Testis (tissue), 3 donors: ENCODE data around the gene MYCBP. TPM values are rescaled to one million over a fixed set of nuclear protein-coding genes. Genes with fewer than 3 reads are reported as not detected.
"Not testable (repeated sequence)": the region's sequence is repeated elsewhere in the genome, so short reads cannot be mapped to it uniquely, and the experiment has no call there.

ENCODE experiments used
- DNase-seq: peaks from one replicate; pipeline ENCODE4 v3.0.0-alpha.2; 2019
- H3K27ac ChIP-seq, 2 donors: fragments of 200-600 bp; sonication (generic); one replicate each; pipeline ENCODE4 v1.5.1; 2019
- H3K27me3 ChIP-seq: fragments of 200-600 bp; sonication (generic); one replicate; pipeline ENCODE4 v1.5.1; 2019
- H3K36me3 ChIP-seq: fragments of 200-600 bp; sonication (generic); one replicate; pipeline ENCODE4 v1.5.1; 2017; ENCODE audit warnings: low read depth; ENCODE audit errors: missing control alignments
- H3K4me1 ChIP-seq: fragments of 200-600 bp; sonication (generic); one replicate; pipeline ENCODE4 v1.5.1; 2019
- H3K4me3 ChIP-seq, 2 donors: fragments of 200-600 bp; sonication (generic); one replicate each; pipeline ENCODE4 v1.5.1; 2017 to 2019
- H3K9me3 ChIP-seq: fragments of 200-600 bp; sonication (generic); one replicate; pipeline ENCODE4 v1.5.1; 2017
- CTCF ChIP-seq, 3 experiments: fragments of 450-650 bp in 2 of 3; fragments of 200-600 bp in 1 of 3; sonication (generic) in 1 of 3; IDR thresholded peaks; one replicate each; pipeline ENCODE4 v1.5.1; 2016 to 2019; ENCODE audit warnings: antibody characterized with exemption in 3 of 3, mild to moderate bottlenecking in 2 of 3, moderate library complexity in 1 of 3
- POLR2A ChIP-seq: fragments of 450-650 bp; IDR thresholded peaks from one replicate; pipeline ENCODE4 v1.6.1; 2017; ENCODE audit warnings: antibody characterized with exemption, mild to moderate bottlenecking, moderate library complexity
- WGBS, 2 donors: methylation state at CpG; one replicate each; pipeline ENCODE4 v1.1.5; 2018; 5-methylcytosine and 5-hydroxymethylcytosine counted together
- intact Hi-C: fragments of 100-400 bp; cut with DNase I; formaldehyde crosslinking; loops from one replicate; pipeline ENCODE4 v1.15.1; 2023; ENCODE audit warnings: low total_unique reads
- polyA plus RNA-seq: library from polyadenylated mRNA; stranded (reverse); fragments of 350-450 nt; fragmentation: Illumina TruSeq; extraction: RNeasy Lipid Tissue Mini Kit (QIAGEN cat#74804); gene quantifications from one replicate; pipeline ENCODE4 v1.2.3, GENCODE V29; 2014; ENCODE audit warnings: low read depth, low replicate concordance; ENCODE audit not compliant: insufficient read depth
- total RNA-seq, 2 donors: library from RNA; depleted of rRNA; stranded (reverse); fragments of >200 nt; gene quantifications; one replicate each; pipeline ENCODE4 v1.2.3, GENCODE V29; 2016

Gene MYCBP
- total and polyA plus RNA-seq, 3 donors from 2014 or later: 18.5 to 53.0 (median 24.3) TPM

GRCh38 chr1:38917337-38917736 lies 44.2 kb upstream of the MYCBP start:
- Histone ChIP-seq H3K9me3 (no peaks in the 10 kb centered on the region), H3K4me3 (no peak overlapping the region), H3K27ac (no peak overlapping the region), H3K36me3 (no peaks in the 10 kb centered on the region), H3K27me3 (no peaks in the 10 kb centered on the region), H3K4me1 (no peaks in the 10 kb centered on the region)
- WGBS, 2 donors: 87 to 88% methylated on average over 3 of the region's 3 CpGs
- DNase-seq: no peak
- intact Hi-C loops: no loop called here
- TF ChIP-seq POLR2A (no peak), CTCF (IDR thresholded peaks at IDR 0.05) (no peak)

GRCh38 chr1:38915352-38915948 lies 42.3 kb upstream of the MYCBP start:
- no peaks in the 10 kb centered on the region for H3K9me3 ChIP-seq
- no peak for TF ChIP-seq CTCF (IDR thresholded peaks at IDR 0.05)
- TF ChIP-seq POLR2A: no peak
- no peaks in the 10 kb centered on the region for H3K36me3 ChIP-seq
- H3K27ac ChIP-seq: no peak overlapping the region
- intact Hi-C loops: no loop called here
- H3K4me3 ChIP-seq: no peak overlapping the region
- WGBS, 2 donors: 55 to 56% methylated on average over 3 of the region's 3 CpGs
- no peaks in the 10 kb centered on the region for H3K4me1 ChIP-seq
- DNase-seq: no peak
- no peaks in the 10 kb centered on the region for H3K27me3 ChIP-seq

- H3K9me3 ChIP-seq, DNase-seq, H3K4me1 ChIP-seq, H3K27ac ChIP-seq, H3K27me3 ChIP-seq, H3K36me3 ChIP-seq, H3K4me3 ChIP-seq, intact Hi-C loops: not testable (repeated sequence)
- 95 to 96% methylated on average over 8 of the region's 8 CpGs for WGBS, 2 donors
Measured at GRCh38 chr1:38914908-38915307, 41.8 kb upstream of the MYCBP start.

GRCh38 chr1:38908821-38909220 lies 35.7 kb upstream of the MYCBP start:
- Histone ChIP-seq H3K4me1 (no peaks in the 10 kb centered on the region), H3K4me3 (peak overlapping the region in 1 of 2 donors; percentile 7), H3K36me3 (no peaks in the 10 kb centered on the region), H3K9me3 (no peaks in the 10 kb centered on the region), H3K27ac (no peak overlapping the region), H3K27me3 (no peaks in the 10 kb centered on the region)
- intact Hi-C loops: no loop called here
- TF ChIP-seq POLR2A (no peak), CTCF (IDR thresholded peaks at IDR 0.05) (no peak)
- DNase-seq: no peak
- 59 to 79% methylated on average over 9 to 13 of the region's 13 CpGs for WGBS, 2 donors

- TF ChIP-seq POLR2A (no peak), CTCF (IDR thresholded peaks at IDR 0.05) (no peak)
- 94 to 97% methylated on average over 2 of the region's 2 CpGs for WGBS, 2 donors
- intact Hi-C loops: no loop called here
- Histone ChIP-seq H3K36me3 (no peaks in the 10 kb centered on the region), H3K4me3 (no peak overlapping the region), H3K9me3 (no peaks in the 10 kb centered on the region), H3K27ac (no peak overlapping the region), H3K4me1 (no peaks in the 10 kb centered on the region), H3K27me3 (no peaks in the 10 kb centered on the region)
- DNase-seq: no peak
Measured at GRCh38 chr1:38905985-38906384, 32.8 kb upstream of the MYCBP start.
